ENCODE data around the gene AK9.

AK9 gene

GRCh38 chr6:109458774-109459531 lies 232.0 kb downstream of the AK9 start:
- H3F3A ChIP-seq (ENCODE audit: insufficient read depth, low read length): peaks cover 10% of the 10 kb centered on the region; the same call in 1 of the 2 replicates
- H2AFZ ChIP-seq (ENCODE audit: low read length): no peak overlapping the region
- H3K79me2 ChIP-seq (ENCODE audit: insufficient read depth, low read length): no peaks in the 10 kb centered on the region
- peak overlapping the region; percentile 62 for H3K27ac ChIP-seq (ENCODE audit: low read depth, low read length, poor library complexity, severe bottlenecking)
- H3K4me2 ChIP-seq (ENCODE audit: low read length): no peak overlapping the region
- H4K20me1 ChIP-seq (ENCODE audit: insufficient read depth, low read length): no peaks in the 10 kb centered on the region
- H3K9me3 ChIP-seq (ENCODE audit: low read length): no peaks in the 10 kb centered on the region
- no peak overlapping the region for H3K9ac ChIP-seq (ENCODE audit: low read length)
- TF ChIP-seq CTCF (IDR thresholded peaks at IDR 0.05; ENCODE audit: low read length) (no peak), EZH2 (IDR thresholded peaks at IDR 0.05; ENCODE audit: borderline replicate concordance, low read length) (no peak)
- no peaks in the 10 kb centered on the region for H3K27me3 ChIP-seq (ENCODE audit: insufficient read depth, low read length)
- peaks cover 28% of the 10 kb centered on the region for H3K36me3 ChIP-seq (ENCODE audit: insufficient read depth, low read length)
- H3K4me1 ChIP-seq (ENCODE audit: insufficient read depth, low read length, severe bottlenecking): peaks cover 44% of the 10 kb centered on the region
- no peak overlapping the region for H3K4me3 ChIP-seq (ENCODE audit: low read depth, low read length, poor library complexity, severe bottlenecking)
- no peaks in the 10 kb centered on the region for H3K9me2 ChIP-seq (ENCODE audit: low read depth, low read length)

GRCh38 chr6:109457562-109457996 lies 233.4 kb downstream of the AK9 start:
- Histone ChIP-seq H3K36me3 (ENCODE audit: insufficient read depth, low read length) (peaks cover 19% of the 10 kb centered on the region), H3K9ac (ENCODE audit: low read length) (no peak overlapping the region; the same call in 1 of the 2 replicates), H3K27ac (ENCODE audit: low read depth, low read length, poor library complexity, severe bottlenecking) (peak overlapping the region; percentile 62), H4K20me1 (ENCODE audit: insufficient read depth, low read length) (no peaks in the 10 kb centered on the region), H2AFZ (ENCODE audit: low read length) (no peak overlapping the region), H3K4me3 (ENCODE audit: low read depth, low read length, poor library complexity, severe bottlenecking) (peak overlapping the region; percentile 79), H3K27me3 (ENCODE audit: insufficient read depth, low read length) (no peaks in the 10 kb centered on the region), H3K9me3 (ENCODE audit: low read length) (no peaks in the 10 kb centered on the region), H3K4me1 (ENCODE audit: insufficient read depth, low read length, severe bottlenecking) (peaks cover 48% of the 10 kb centered on the region), H3K9me2 (ENCODE audit: low read depth, low read length) (no peaks in the 10 kb centered on the region), H3K4me2 (ENCODE audit: low read length) (peak overlapping the region; percentile 70), H3F3A (ENCODE audit: insufficient read depth, low read length) (peaks cover 10% of the 10 kb centered on the region; the same call in 1 of the 2 replicates), H3K79me2 (ENCODE audit: insufficient read depth, low read length) (no peaks in the 10 kb centered on the region)
- no peak for TF ChIP-seq CTCF (IDR thresholded peaks at IDR 0.05; ENCODE audit: low read length)
- TF ChIP-seq EZH2 (IDR thresholded peaks at IDR 0.05; ENCODE audit: borderline replicate concordance, low read length): no peak

GRCh38 chr6:109456710-109457561 lies 234.1 kb downstream of the AK9 start:
- peaks cover 10% of the 10 kb centered on the region; the same call in 1 of the 2 replicates for H3F3A ChIP-seq (ENCODE audit: insufficient read depth, low read length)
- H3K36me3 ChIP-seq (ENCODE audit: insufficient read depth, low read length): peaks cover 18% of the 10 kb centered on the region
- H3K9me3 ChIP-seq (ENCODE audit: low read length): no peaks in the 10 kb centered on the region
- H3K27me3 ChIP-seq (ENCODE audit: insufficient read depth, low read length): no peaks in the 10 kb centered on the region
- H3K27ac ChIP-seq (ENCODE audit: low read depth, low read length, poor library complexity, severe bottlenecking): peak overlapping the region; percentile 62
- H3K79me2 ChIP-seq (ENCODE audit: insufficient read depth, low read length): no peaks in the 10 kb centered on the region
- H3K4me3 ChIP-seq (ENCODE audit: low read depth, low read length, poor library complexity, severe bottlenecking): peak overlapping the region; percentile 79
- H2AFZ ChIP-seq (ENCODE audit: low read length): no peak overlapping the region
- no peaks in the 10 kb centered on the region for H3K9me2 ChIP-seq (ENCODE audit: low read depth, low read length)
- H3K4me1 ChIP-seq (ENCODE audit: insufficient read depth, low read length, severe bottlenecking): peaks cover 48% of the 10 kb centered on the region
- H3K9ac ChIP-seq (ENCODE audit: low read length): peak overlapping the region; percentile 63; the same call in 1 of the 2 replicates
- peak overlapping the region; percentile 70 for H3K4me2 ChIP-seq (ENCODE audit: low read length)
- TF ChIP-seq EZH2 (IDR thresholded peaks at IDR 0.05; ENCODE audit: borderline replicate concordance, low read length) (no peak), CTCF (IDR thresholded peaks at IDR 0.05; ENCODE audit: low read length) (no peak)
- no peaks in the 10 kb centered on the region for H4K20me1 ChIP-seq (ENCODE audit: insufficient read depth, low read length)
